H9 (cell line): ENCODE measurements around the gene WNT6. TPM values are rescaled to one million over a fixed set of nuclear protein-coding genes. Genes with fewer than 3 reads are reported as not detected.
A peak's percentile ranks its signal among the peaks of the same experiment; 100 is the strongest.

ENCODE experiments used
- DNase-seq: peaks from one replicate; pipeline ENCODE4 v3.0.0-alpha.2; 2017
- H2AFZ ChIP-seq: one replicate; pipeline ENCODE4 v1.6.1; 2013; ENCODE audit warnings: mild to moderate bottlenecking, low read length, control low read depth, moderate library complexity
- H2AK5ac ChIP-seq: 2 replicates; pipeline ENCODE4 v1.6.1; 2013; ENCODE audit warnings: low read length, control low read depth, mixed read lengths; ENCODE audit not compliant: insufficient read length
- H2BK120ac ChIP-seq: one replicate; pipeline ENCODE4 v1.6.1; 2013; ENCODE audit warnings: low read depth, mild to moderate bottlenecking, low read length, control low read depth, inconsistent platforms; ENCODE audit not compliant: poor library complexity, severe bottlenecking
- H2BK12ac ChIP-seq: 2 replicates; pipeline ENCODE4 v1.6.1; 2013; ENCODE audit warnings: low read length, control low read depth, mixed read lengths, low read depth; ENCODE audit not compliant: insufficient read length
- H2BK15ac ChIP-seq: 2 replicates; pipeline ENCODE4 v1.6.1; 2013; ENCODE audit warnings: low read depth, low read length, control low read depth
- H2BK20ac ChIP-seq: one replicate; pipeline ENCODE4 v1.6.1; 2013; ENCODE audit warnings: low read depth, mild to moderate bottlenecking, low read length, control low read depth, inconsistent platforms; ENCODE audit not compliant: poor library complexity, severe bottlenecking
- H2BK5ac ChIP-seq: 2 replicates; pipeline ENCODE4 v1.6.1; 2013; ENCODE audit warnings: low read length, control low read depth, mixed read lengths; ENCODE audit not compliant: insufficient read length
- H3K14ac ChIP-seq: 2 replicates; pipeline ENCODE4 v1.6.1; 2013; ENCODE audit warnings: low read length, control low read depth; ENCODE audit not compliant: insufficient read depth
- H3K18ac ChIP-seq: 2 replicates; pipeline ENCODE4 v1.6.1; 2013; ENCODE audit warnings: low read depth, mild to moderate bottlenecking, mixed read lengths, low read length, control low read depth; ENCODE audit not compliant: insufficient read length
- H3K23ac ChIP-seq: 2 replicates; pipeline ENCODE4 v1.6.1; 2013; ENCODE audit warnings: low read length, control low read depth, mixed read lengths, low read depth; ENCODE audit not compliant: insufficient read length
- H3K23me2 ChIP-seq: 2 replicates; pipeline ENCODE4 v1.6.1; 2013; ENCODE audit warnings: low read depth, mild to moderate bottlenecking, mixed read lengths, low read length, control low read depth; ENCODE audit not compliant: insufficient read length, poor library complexity, severe bottlenecking
- H3K27ac ChIP-seq: 2 replicates; pipeline ENCODE4 v1.5.1; 2013; ENCODE audit warnings: low read length, control low read depth, mixed read lengths, low read depth; ENCODE audit not compliant: insufficient read length
- H3K27me3 ChIP-seq: 2 replicates; pipeline ENCODE4 v1.6.1; 2013; ENCODE audit warnings: low read length, control low read depth, inconsistent platforms; ENCODE audit not compliant: insufficient read depth
- H3K4ac ChIP-seq: 2 replicates; pipeline ENCODE4 v1.6.1; 2013; ENCODE audit warnings: low read depth, mild to moderate bottlenecking, control low read depth, inconsistent platforms, low read length, moderate library complexity
- H3K4me1 ChIP-seq: 2 replicates; pipeline ENCODE4 v1.6.1; 2013; ENCODE audit warnings: low read length, control low read depth, inconsistent platforms; ENCODE audit not compliant: insufficient read depth
- H3K4me2 ChIP-seq: 2 replicates; pipeline ENCODE4 v1.6.1; 2013; ENCODE audit warnings: low read length, control low read depth, mixed read lengths; ENCODE audit not compliant: insufficient read length, insufficient read depth
- H3K56ac ChIP-seq: 2 replicates; pipeline ENCODE4 v1.6.1; 2013; ENCODE audit warnings: low read depth, mild to moderate bottlenecking, mixed read lengths, low read length, control low read depth; ENCODE audit not compliant: insufficient read length
- H3K79me1 ChIP-seq: 2 replicates; pipeline ENCODE4 v1.6.1; 2013; ENCODE audit warnings: low read depth, mild to moderate bottlenecking, moderate library complexity, low read length, control low read depth, inconsistent platforms; ENCODE audit not compliant: insufficient read depth, poor library complexity, severe bottlenecking
- H3K79me2 ChIP-seq: 2 replicates; pipeline ENCODE4 v1.6.1; 2013; ENCODE audit warnings: low read length, control low read depth, inconsistent platforms; ENCODE audit not compliant: insufficient read depth
- H3K9ac ChIP-seq: 2 replicates; pipeline ENCODE4 v1.6.1; 2013; ENCODE audit warnings: low read length, control low read depth, mixed read lengths; ENCODE audit not compliant: insufficient read length; ENCODE audit errors: extremely low read depth
- H3K9me3 ChIP-seq: one replicate; pipeline ENCODE4 v1.6.1; 2013; ENCODE audit warnings: low read depth, low read length, inconsistent platforms; ENCODE audit not compliant: control insufficient read depth
- H3T11ph ChIP-seq: one replicate; pipeline ENCODE4 v1.6.1; 2013; ENCODE audit warnings: mild to moderate bottlenecking, low read length, control low read depth, inconsistent platforms
- H4K20me1 ChIP-seq: one replicate; pipeline ENCODE4 v1.6.1; 2013; ENCODE audit not compliant: control insufficient read depth, insufficient read length, insufficient read depth
- H4K5ac ChIP-seq: 2 replicates; pipeline ENCODE4 v1.6.1; 2013; ENCODE audit warnings: low read depth, mild to moderate bottlenecking, mixed read lengths, low read length, control low read depth; ENCODE audit not compliant: insufficient read length
- H4K8ac ChIP-seq: replicated peaks from 2 replicates; pipeline ENCODE4 v1.6.1; 2013; ENCODE audit warnings: low read length, control low read depth, mixed read lengths, low read depth; ENCODE audit not compliant: insufficient read length
- H4K91ac ChIP-seq: 2 replicates; pipeline ENCODE4 v1.6.1; 2013; ENCODE audit warnings: low read depth, mild to moderate bottlenecking, moderate library complexity, mixed read lengths, low read length, control low read depth; ENCODE audit not compliant: insufficient read length
- H3K27ac Mint-ChIP-seq, 3 experiments: 2 replicates in 2 of 3; 3 replicates in 1 of 3; pipeline ENCODE4 v1.8.0; 2020 to 2021; ENCODE audit warnings: mixed read lengths in 3 of 3, mild to moderate bottlenecking in 1 of 3, moderate library complexity in 1 of 3
- H3K27me3 Mint-ChIP-seq: 2 replicates; pipeline ENCODE4 v1.8.0; 2021; ENCODE audit warnings: low read depth, mild to moderate bottlenecking, moderate library complexity, mixed read lengths
- H3K36me3 Mint-ChIP-seq, 3 experiments: 2 replicates in 2 of 3; 3 replicates in 1 of 3; pipeline ENCODE4 v1.8.0; 2020 to 2021; ENCODE audit warnings: low read depth in 3 of 3, mixed read lengths in 3 of 3; ENCODE audit not compliant: insufficient read depth in 1 of 3
- H3K4me1 Mint-ChIP-seq, 2 experiments: 2 replicates each; pipeline ENCODE4 v1.8.0; 2020; ENCODE audit warnings: mixed read lengths in 2 of 2
- H3K4me3 Mint-ChIP-seq, 2 experiments: 2 replicates in 1 of 2; 3 replicates in 1 of 2; pipeline ENCODE4 v1.8.0; 2020 to 2021; ENCODE audit warnings: mild to moderate bottlenecking in 2 of 2, mixed read lengths in 2 of 2, moderate library complexity in 1 of 2
- H3K9me3 Mint-ChIP-seq, 2 experiments: 2 replicates in 1 of 2; 3 replicates in 1 of 2; pipeline ENCODE4 v1.8.0; 2020; ENCODE audit warnings: mild to moderate bottlenecking in 2 of 2, mixed read lengths in 2 of 2, moderate library complexity in 1 of 2
- WGBS: extraction: QIAGEN DNeasy Blood & Tissue Kit; methylation state at CpG from one replicate; pipeline ENCODE4 v1.1.7; 2013; ENCODE audit warnings: missing lambda C conversion rate, low lambda C conversion rate, mixed read lengths; ENCODE audit not compliant: insufficient read length; ENCODE audit errors: extremely low coverage; 5-methylcytosine and 5-hydroxymethylcytosine counted together
- total RNA-seq: library from RNA; stranded (reverse); gene quantifications from 2 replicates; pipeline ENCODE4 v1.2.1, GENCODE V29; 2021
- TF ChIP-seq, protein P1 (sequence below): fragments of 200-600 bp; sonication (generic); conservative IDR thresholded peaks from 3 replicates; pipeline ENCODE4 v1.8.0; 2021; ENCODE audit warnings: antibody characterized with exemption, mild to moderate bottlenecking

Gene WNT6
- total RNA-seq, 1 experiment from 2014 or later = not detected

DNA sequence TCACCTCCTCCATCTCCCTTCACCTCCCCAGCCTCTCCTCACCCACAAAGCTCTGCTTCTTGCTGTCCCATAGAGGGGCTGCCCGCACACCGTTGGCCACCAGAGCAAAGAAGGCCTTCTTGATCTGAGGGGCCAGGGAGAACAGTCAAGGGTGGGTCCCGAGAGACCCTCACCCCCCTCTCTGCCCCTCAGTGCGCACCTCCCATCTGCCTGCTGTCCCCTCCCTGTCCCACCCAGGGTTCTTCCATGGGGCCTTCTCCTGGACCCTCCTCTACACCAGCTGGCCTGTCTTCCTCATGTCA, 31.2 kb upstream of the WNT6 start:
- WGBS = no CpG with 5 or more reads among the region's 4 CpGs
- no peaks in the 10 kb centered on the region for H3K4me1 ChIP-seq
- no peaks in the 10 kb centered on the region for H3K27me3 ChIP-seq
- H2BK120ac ChIP-seq = no peak overlapping the region
- no peak overlapping the region for H2BK12ac ChIP-seq
- H3K23me2 ChIP-seq = no peaks in the 10 kb centered on the region
- no peak overlapping the region for H2BK15ac ChIP-seq
- H3K9me3 ChIP-seq = no peaks in the 10 kb centered on the region
- no peak overlapping the region for H3K4me2 ChIP-seq
- H4K5ac ChIP-seq = no peak overlapping the region
- H3K9ac ChIP-seq = no peak overlapping the region
- H4K8ac ChIP-seq = no peak overlapping the region
- no peak overlapping the region for H4K91ac ChIP-seq
- H3K4me3 Mint-ChIP-seq = no peak overlapping the region
- H3K56ac ChIP-seq = no peak overlapping the region
- H3K79me1 ChIP-seq = no peaks in the 10 kb centered on the region
- no peak overlapping the region for H3K27ac ChIP-seq
- no peak overlapping the region for H2AFZ ChIP-seq
- no peak overlapping the region for H3K18ac ChIP-seq
- H3K79me2 ChIP-seq = no peaks in the 10 kb centered on the region
- H3K14ac ChIP-seq = no peak overlapping the region
- peak overlapping the region in 1 of 3 experiments; percentile 85; a peak in 1 of 7 replicates for H3K27ac Mint-ChIP-seq
- H2BK5ac ChIP-seq = no peak overlapping the region
- H2BK20ac ChIP-seq = no peak overlapping the region
- no peak overlapping the region for H3K4ac ChIP-seq
- no peak for DNase-seq
- peaks cover 1 to 7% of the 10 kb centered on the region in 2 experiments; a peak in 1 of 4 replicates for H3K4me1 Mint-ChIP-seq
- no peak overlapping the region for H2AK5ac ChIP-seq
- H3K36me3 Mint-ChIP-seq = no peaks in the 10 kb centered on the region; a peak in 1 of 7 replicates
- H3K27me3 Mint-ChIP-seq = peaks cover 16% of the 10 kb centered on the region
- TF ChIP-seq, protein P1, sequence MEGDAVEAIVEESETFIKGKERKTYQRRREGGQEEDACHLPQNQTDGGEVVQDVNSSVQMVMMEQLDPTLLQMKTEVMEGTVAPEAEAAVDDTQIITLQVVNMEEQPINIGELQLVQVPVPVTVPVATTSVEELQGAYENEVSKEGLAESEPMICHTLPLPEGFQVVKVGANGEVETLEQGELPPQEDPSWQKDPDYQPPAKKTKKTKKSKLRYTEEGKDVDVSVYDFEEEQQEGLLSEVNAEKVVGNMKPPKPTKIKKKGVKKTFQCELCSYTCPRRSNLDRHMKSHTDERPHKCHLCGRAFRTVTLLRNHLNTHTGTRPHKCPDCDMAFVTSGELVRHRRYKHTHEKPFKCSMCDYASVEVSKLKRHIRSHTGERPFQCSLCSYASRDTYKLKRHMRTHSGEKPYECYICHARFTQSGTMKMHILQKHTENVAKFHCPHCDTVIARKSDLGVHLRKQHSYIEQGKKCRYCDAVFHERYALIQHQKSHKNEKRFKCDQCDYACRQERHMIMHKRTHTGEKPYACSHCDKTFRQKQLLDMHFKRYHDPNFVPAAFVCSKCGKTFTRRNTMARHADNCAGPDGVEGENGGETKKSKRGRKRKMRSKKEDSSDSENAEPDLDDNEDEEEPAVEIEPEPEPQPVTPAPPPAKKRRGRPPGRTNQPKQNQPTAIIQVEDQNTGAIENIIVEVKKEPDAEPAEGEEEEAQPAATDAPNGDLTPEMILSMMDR = no peak
- no peak overlapping the region for H3T11ph ChIP-seq
- no peaks in the 10 kb centered on the region for H4K20me1 ChIP-seq
- H3K9me3 Mint-ChIP-seq = no peaks in the 10 kb centered on the region
- H3K23ac ChIP-seq = no peak overlapping the region
